Transverse colon (tissue), 4 donors: ENCODE measurements around the gene FAT3. TPM values are rescaled to one million over a fixed set of nuclear protein-coding genes. Genes with fewer than 3 reads are reported as not detected.

Experiments
- DNase-seq: peaks from one replicate; pipeline ENCODE4 v3.0.0-alpha.2; 2019
- H3K27ac ChIP-seq, 4 donors: fragments of 200-600 bp; sonication (generic); 2 replicates each; pipeline ENCODE4 v1.5.1; 2016 to 2018; ENCODE audit warnings: inconsistent platforms in 4 of 4
- H3K27me3 ChIP-seq: fragments of 200-600 bp; sonication (generic); 2 replicates; pipeline ENCODE4 v1.5.1; 2017; ENCODE audit warnings: inconsistent platforms
- H3K36me3 ChIP-seq, 4 donors: fragments of 200-600 bp; sonication (generic); 2 replicates each; pipeline ENCODE4 v1.5.1; 2017 to 2019; ENCODE audit warnings: inconsistent platforms in 4 of 4
- H3K4me1 ChIP-seq, 4 donors: fragments of 200-600 bp; sonication (generic); 2 replicates each; pipeline ENCODE4 v1.5.1; 2017 to 2020; ENCODE audit warnings: inconsistent platforms in 4 of 4
- H3K4me3 ChIP-seq, 4 donors: fragments of 200-600 bp; sonication (generic); 1 replicate in 1 of 4; 2 replicates in 3 of 4; pipeline versions ENCODE4 v1.5.1 to v1.6.1; 2017 to 2019; ENCODE audit warnings: inconsistent platforms in 4 of 4
- H3K9me3 ChIP-seq, 2 donors: fragments of 200-600 bp; sonication (generic); 2 replicates each; pipeline ENCODE4 v1.5.1; 2017 to 2019; ENCODE audit warnings: inconsistent platforms in 2 of 2
- CTCF ChIP-seq, 5 experiments: fragments of 200-600 bp in 3 of 5; fragments of 450-650 bp in 2 of 5; sonication (generic) in 3 of 5; IDR thresholded peaks; 1 replicate in 2 of 5; 2 replicates in 3 of 5; pipeline ENCODE4 v1.5.1; 2016 to 2017; ENCODE audit warnings: antibody characterized with exemption in 5 of 5, inconsistent platforms in 3 of 5, mild to moderate bottlenecking in 2 of 5, moderate library complexity in 1 of 5
- EP300 ChIP-seq: sonication (generic); formaldehyde crosslinking; IDR thresholded peaks from one replicate; pipeline ENCODE4 v1.6.1; 2017; ENCODE audit warnings: antibody characterized with exemption, low read depth
- POLR2A ChIP-seq: fragments of 450-650 bp; IDR thresholded peaks from one replicate; pipeline ENCODE4 v1.6.1; 2016; ENCODE audit warnings: antibody characterized with exemption, mild to moderate bottlenecking, moderate library complexity
- POLR2AphosphoS5 ChIP-seq, 3 donors: sonication (generic); formaldehyde crosslinking; IDR thresholded peaks; one replicate each; pipeline ENCODE4 v1.6.1; 2016; ENCODE audit warnings: antibody characterized with exemption in 3 of 3
- WGBS, 2 donors: methylation state at CpG; one replicate each; pipeline ENCODE4 v1.1.5; 2018; ENCODE audit warnings: low coverage in 1 of 2; 5-methylcytosine and 5-hydroxymethylcytosine counted together
- in situ Hi-C, 4 donors: fragments of 200-750 bp; cut with MboI; loops; one replicate each; pipeline versions ENCODE4 v1.15.0 to v1.15.1; 2017; ENCODE audit warnings: low sequenced_read_pairs in 3 of 4, low pct_ligation_motif_present in 1 of 4, low pct_unique_long_range_greater_than_20kb in 1 of 4
- intact Hi-C: fragments of 100-400 bp; cut with DNase I; formaldehyde crosslinking; loops from one replicate; pipeline ENCODE4 v1.15.1; 2023; ENCODE audit warnings: low total_unique reads
- total RNA-seq, 4 donors: library from RNA; depleted of rRNA; stranded (reverse); fragments of >200 nt; gene quantifications; one replicate each; pipeline ENCODE4 v1.1.0, GENCODE V29; 2016

Gene FAT3
- total RNA-seq, 4 donors from 2014 or later, result 0.40 to 1.9 (median 0.66) TPM

DNA sequence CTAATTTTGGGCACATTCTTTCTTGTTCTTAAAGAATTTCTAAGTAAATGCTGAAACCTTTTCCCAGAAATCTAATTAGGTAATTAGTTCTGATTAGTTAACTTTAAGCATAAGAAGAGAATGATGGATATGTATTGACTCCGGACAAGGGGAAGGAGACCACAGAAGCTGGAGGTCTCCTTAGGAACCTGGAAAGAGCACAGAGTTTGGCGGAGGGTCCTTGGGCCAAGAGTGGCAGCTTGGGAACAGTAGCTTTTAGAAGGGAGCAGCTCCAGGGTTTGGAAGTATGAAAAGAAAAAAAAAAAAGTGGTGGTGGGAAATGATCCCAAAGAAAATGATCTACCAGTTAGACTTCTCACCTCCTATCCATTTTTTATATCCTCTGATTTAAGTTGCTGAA is 42.7 kb downstream of the FAT3 start:
- in situ Hi-C loops, result no loop called here
- WGBS, 2 donors, result 93 to 94% methylated on average over 2 of the region's 2 CpGs
- Histone ChIP-seq H3K9me3 (no peaks in the 10 kb centered on the region), H3K36me3 (no peaks in the 10 kb centered on the region), H3K27me3 (no peaks in the 10 kb centered on the region), H3K4me3 (no peak overlapping the region), H3K4me1 (no peaks in the 10 kb centered on the region), H3K27ac (no peak overlapping the region)
- TF ChIP-seq POLR2A (no peak), CTCF (IDR thresholded peaks at IDR 0.05) (no peak), EP300 (no peak), POLR2AphosphoS5 (IDR thresholded peaks at IDR 0.05) (no peak)
- no peak for DNase-seq
- intact Hi-C loops, result no loop called here

DNA sequence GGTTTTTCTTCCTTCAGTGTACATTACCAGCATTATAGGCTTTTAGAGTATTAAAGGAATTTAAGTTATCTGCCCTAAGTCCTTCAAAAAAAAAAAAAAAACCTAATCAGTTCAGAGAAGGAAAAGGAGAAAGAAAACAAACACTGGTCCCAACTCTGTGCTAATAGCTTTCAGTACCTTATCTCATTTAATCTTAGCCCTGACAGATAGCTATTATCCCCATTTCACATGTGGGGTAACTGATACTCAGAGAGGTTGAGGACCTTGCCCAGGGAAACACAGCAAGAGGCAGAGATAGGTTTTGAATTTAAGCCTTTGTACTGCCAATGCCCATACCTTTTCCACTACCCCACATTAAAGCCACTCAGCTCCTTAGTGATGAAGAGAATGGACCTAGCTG is 43.4 kb downstream of the FAT3 start:
- Histone ChIP-seq H3K27ac (no peak overlapping the region), H3K4me3 (no peak overlapping the region), H3K4me1 (no peaks in the 10 kb centered on the region), H3K27me3 (no peaks in the 10 kb centered on the region), H3K9me3 (no peaks in the 10 kb centered on the region), H3K36me3 (no peaks in the 10 kb centered on the region)
- intact Hi-C loops (no loop called here), in situ Hi-C loops (no loop called here)
- no peak for TF ChIP-seq POLR2AphosphoS5 (IDR thresholded peaks at IDR 0.05)
- no peak for TF ChIP-seq POLR2A
- no peak for TF ChIP-seq CTCF (IDR thresholded peaks at IDR 0.05)
- TF ChIP-seq EP300, result no peak
- DNase-seq, result no peak

- Histone ChIP-seq H3K9me3 (no peaks in the 10 kb centered on the region), H3K27ac (no peak overlapping the region), H3K36me3 (no peaks in the 10 kb centered on the region), H3K4me3 (no peak overlapping the region), H3K4me1 (no peaks in the 10 kb centered on the region), H3K27me3 (no peaks in the 10 kb centered on the region)
- intact Hi-C loops, result no loop called here
- no peak for DNase-seq
- TF ChIP-seq EP300 (no peak), CTCF (IDR thresholded peaks at IDR 0.05) (no peak), POLR2AphosphoS5 (IDR thresholded peaks at IDR 0.05) (no peak), POLR2A (no peak)
- WGBS, 2 donors, result 43 to 73% methylated on average over 1 of the region's 1 CpG
- in situ Hi-C loops, result no loop called here
Observed at GRCh38 chr11:92268546-92268945, 43.9 kb downstream of the FAT3 start.

GRCh38 chr11:92269021-92269420 is 44.4 kb downstream of the FAT3 start:
- intact Hi-C loops (no loop called here), in situ Hi-C loops (no loop called here)
- no peak for TF ChIP-seq CTCF (IDR thresholded peaks at IDR 0.05)
- no peak for TF ChIP-seq EP300
- no peak for TF ChIP-seq POLR2A
- TF ChIP-seq POLR2AphosphoS5 (IDR thresholded peaks at IDR 0.05), result no peak
- Histone ChIP-seq H3K27ac (no peak overlapping the region), H3K4me3 (no peak overlapping the region), H3K4me1 (no peaks in the 10 kb centered on the region), H3K9me3 (no peaks in the 10 kb centered on the region), H3K27me3 (no peaks in the 10 kb centered on the region), H3K36me3 (no peaks in the 10 kb centered on the region)
- WGBS, 2 donors, result 82 to 83% methylated on average over 2 of the region's 2 CpGs
- DNase-seq, result no peak
